ENCODE measurements around the gene OR6X1. TPM values are rescaled to one million over a fixed set of nuclear protein-coding genes. Genes with fewer than 3 reads are reported as not detected.
A peak's percentile ranks its signal among the peaks of the same experiment; 100 is the strongest.

OR6X1 gene
- total and polyA plus RNA-seq, 2 of the 8 experiments (the other 6 are each of a cell fraction or from before 2014, with no cell fraction given): not detected

DNA sequence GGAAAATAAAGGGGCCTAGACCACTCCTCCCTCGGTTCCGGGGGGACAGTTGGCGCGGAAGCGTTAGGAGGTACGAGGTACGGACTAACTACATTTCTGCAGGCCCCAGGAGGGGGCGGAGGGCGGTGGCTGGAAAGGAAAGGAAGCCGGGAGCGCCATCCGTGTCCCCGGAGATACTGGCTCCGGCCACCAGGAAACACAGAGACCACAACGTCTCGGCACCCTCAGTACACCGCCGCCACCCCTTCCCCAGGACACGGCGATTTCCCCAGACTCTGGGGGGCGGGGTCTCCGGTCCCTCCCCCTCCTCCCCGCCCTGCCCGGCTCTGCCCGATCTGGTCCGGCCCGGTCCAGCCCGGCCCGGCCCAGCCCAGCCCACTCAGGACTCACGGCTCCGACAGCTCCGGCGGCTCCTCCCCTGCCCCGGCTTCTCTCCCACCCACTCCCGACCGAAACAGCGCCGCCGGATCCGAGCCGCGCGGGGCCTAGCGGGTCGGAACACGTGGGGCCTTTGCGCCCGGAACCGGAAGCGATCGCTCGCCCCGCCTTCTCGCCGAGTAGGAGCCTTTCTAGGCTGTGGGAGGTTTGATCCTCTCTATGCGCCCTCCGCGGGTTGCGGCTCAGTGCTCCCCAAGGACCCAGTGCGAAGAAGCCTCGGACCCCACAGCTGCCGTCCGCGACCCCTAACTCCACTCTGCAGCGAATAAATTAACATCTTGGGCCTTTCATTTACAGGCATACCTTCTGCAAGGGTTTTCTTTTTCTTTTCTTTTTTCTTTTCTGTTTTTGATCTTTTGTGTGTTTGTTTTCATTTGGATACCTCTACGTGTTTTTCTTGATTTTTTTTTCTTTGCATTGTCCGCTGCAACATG is 12.9 kb downstream of the OR6X1 start, which contains the start of gene ZNF202 (continued):
- TF ChIP-seq YY1 (IDR thresholded peaks at IDR 0.05; ENCODE audit: low read depth, low read length) (0 out of 2 replicates have a peak, but pooled peaks have one; percentile 33), EP300 (IDR thresholded peaks at IDR 0.05; ENCODE audit: borderline replicate concordance in 1 of 2, low read depth in 2 of 2, low read length in 2 of 2) (no peak)
